Nucleus accumbens (tissue), 56 donors: ENCODE data around the gene SERPINB5.

ENCODE experiments used
- DNase-seq, 56 donors: peaks; one replicate each; lab custom pipeline; 2025; lab: John Stamatoyannopoulos, UW

Gene SERPINB5

DNA sequence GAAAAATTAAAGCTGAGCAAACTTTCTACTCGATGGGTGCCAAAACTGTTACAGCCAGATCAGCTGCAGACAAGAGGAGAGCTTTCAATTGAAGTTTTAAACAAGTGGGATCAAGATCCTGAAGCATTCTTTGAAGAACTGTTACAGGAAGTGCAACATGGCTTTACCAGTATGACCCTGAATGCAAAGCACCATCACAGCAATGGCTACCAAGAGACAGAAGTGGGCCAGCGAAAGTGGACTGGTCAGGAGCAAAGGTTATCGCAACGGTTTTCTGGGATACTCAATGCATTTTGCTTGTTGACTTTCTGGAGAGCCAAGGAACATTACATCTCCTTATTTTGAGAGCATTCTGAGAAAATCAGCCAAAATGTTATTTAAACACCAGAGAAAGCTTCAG is 9.1 kb upstream of the SERPINB5 start:
- no peak for DNase-seq

GRCh38 chr18:63468575-63468974 is 8.2 kb upstream of the SERPINB5 start:
- no peak for DNase-seq

GRCh38 chr18:63470751-63471150 is 6.0 kb upstream of the SERPINB5 start:
- peak in 7 of 56 donors; percentile 2 to 60 (median 6) for DNase-seq

GRCh38 chr18:63472380-63472779 is 4.4 kb upstream of the SERPINB5 start:
- DNase-seq = no peak

GRCh38 chr18:63477200-63477599 is 442 bp downstream of the SERPINB5 start:
- no peak for DNase-seq

- no peak for DNase-seq
Measured at GRCh38 chr18:63477968-63478367, 1.2 kb downstream of the SERPINB5 start.

DNA sequence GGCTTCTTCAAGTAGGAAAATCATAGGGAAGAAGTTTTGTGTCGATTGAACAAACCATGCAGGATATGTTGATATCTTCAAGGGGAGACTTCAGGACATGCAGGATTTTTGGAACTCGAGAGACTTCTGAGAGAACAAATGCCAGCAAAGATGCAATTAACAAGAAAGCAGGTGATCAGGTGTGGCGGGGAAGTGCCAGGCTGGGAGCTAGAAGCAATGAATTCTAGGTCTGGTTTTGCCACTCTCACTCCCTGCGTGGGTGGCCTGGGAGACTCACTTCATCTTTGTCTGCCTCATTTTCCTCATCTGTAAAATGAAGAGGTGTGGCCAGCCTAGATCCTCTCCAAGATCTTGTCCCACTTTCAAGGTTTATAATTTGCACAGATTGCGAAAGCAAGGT is 3.1 kb downstream of the SERPINB5 start:
- DNase-seq = no peak

GRCh38 chr18:63480476-63480875 is 3.7 kb downstream of the SERPINB5 start:
- DNase-seq = no peak

GRCh38 chr18:63480915-63481314 is 4.2 kb downstream of the SERPINB5 start:
- DNase-seq = no peak

DNA sequence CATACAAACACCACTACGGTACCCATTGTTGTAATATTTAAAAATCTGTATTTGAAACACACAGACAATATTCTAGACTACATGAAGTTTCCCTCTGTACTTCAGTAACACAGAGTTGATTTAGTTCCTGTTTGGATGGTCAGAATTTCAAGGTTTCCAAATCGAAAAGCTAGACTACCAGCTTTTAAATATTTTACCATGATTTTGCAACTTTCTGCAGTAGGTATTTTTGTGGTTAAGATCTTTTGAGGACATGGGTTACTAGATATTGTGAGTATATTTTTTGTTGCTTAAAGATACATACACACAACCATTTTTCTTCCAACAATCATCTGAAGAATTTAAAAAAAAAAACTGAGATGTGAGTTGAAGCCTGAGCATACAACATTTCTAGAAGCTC is 10.9 kb downstream of the SERPINB5 start:
- no peak for DNase-seq

GRCh38 chr18:63488160-63488559 is 11.4 kb downstream of the SERPINB5 start:
- DNase-seq = no peak

DNA sequence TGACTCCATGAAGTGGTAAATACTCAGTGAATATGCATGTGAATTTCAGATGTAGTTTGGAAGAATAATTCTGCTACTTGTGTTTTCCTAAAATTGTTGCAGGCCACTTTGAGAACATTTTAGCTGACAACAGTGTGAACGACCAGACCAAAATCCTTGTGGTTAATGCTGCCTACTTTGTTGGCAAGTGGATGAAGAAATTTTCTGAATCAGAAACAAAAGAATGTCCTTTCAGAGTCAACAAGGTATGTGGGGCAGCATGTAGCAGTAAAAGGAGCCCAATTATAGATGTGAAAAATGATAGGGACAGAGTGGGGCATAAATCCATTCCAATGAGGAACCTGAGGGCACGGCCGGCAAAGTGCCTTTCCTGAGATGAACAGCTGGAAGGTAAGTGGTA is 16.1 kb downstream of the SERPINB5 start:
- no peak for DNase-seq

GRCh38 chr18:63495675-63496074 is 18.9 kb downstream of the SERPINB5 start:
- DNase-seq = no peak

- DNase-seq = no peak
Measured at GRCh38 chr18:63505566-63506335, 29.0 kb downstream of the SERPINB5 start.

DNA sequence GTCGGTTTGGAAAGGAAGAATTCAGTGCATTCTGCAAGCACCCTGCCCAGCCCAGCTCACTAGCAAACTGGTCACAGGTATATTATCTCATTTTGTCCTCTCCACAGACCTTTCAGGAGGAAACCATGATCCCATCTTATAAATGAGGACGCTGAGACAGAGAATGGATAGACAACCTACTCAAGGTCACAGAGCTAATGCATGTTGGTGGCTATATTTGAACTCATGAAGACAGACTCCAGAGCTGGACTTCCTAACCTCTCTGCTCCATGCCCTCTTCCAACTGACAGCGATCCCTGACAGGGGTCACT is 29.5 kb downstream of the SERPINB5 start:
- DNase-seq = no peak

DNA sequence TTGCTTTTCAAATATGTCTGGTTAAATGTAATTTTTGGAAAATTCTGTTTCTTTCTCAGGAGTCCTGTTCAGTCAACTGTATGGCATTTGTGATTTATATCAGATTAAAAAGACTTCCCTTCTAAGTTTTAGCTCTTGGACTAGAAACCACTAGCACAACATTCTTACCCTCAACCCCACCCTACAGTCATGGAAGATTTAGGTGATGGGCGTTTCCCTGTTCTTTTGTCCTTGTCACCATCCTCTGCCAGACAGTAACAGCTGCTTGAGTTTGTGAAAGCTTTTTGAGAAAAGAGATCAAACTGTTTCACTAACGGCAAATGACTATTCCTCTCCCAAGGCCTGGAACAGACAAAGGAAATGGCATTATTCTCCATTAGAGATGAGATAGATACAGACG is 31.8 kb downstream of the SERPINB5 start:
- no peak for DNase-seq

DNA sequence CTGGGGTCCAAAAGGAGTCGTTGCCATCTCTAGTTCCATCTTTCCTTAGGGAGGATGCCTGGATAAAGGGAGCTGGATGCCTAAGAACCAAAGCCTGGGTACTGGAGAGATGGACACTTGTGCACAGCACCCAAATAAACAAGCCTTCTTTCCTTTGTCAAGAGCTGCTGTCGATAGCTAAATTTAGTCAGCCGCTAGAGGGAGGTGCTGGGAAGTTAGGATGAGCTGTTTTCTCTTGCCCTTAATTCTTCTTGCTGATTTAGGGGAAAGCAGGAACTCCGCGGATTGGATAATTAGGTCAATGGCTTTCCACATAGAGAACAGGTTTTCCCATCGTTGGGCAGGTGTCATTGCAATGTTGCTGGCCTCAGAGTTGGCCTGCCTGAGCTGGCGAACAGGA is 34.5 kb downstream of the SERPINB5 start:
- DNase-seq = peak in 8 of 56 donors; percentile 0 to 16 (median 5)

DNA sequence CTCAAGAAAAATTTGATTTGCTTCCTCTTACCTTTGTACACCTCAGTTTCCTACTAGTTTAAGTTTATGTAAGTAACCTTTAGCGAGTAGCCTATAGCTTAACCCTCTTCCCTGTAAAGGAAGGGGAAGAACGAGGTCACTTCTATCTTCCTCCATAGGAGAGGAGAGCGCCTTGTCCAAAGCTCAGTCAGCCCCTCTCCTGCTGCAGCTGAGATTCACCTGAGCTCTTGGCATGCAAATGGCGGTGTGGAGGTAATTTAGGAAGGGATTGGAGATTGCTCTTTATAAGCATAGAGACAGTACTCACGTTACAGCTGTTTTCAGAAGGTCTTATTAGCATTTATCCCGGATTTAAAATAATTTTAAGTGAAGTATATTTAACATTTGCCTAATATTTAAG is 37.6 kb downstream of the SERPINB5 start:
- no peak for DNase-seq

DNA sequence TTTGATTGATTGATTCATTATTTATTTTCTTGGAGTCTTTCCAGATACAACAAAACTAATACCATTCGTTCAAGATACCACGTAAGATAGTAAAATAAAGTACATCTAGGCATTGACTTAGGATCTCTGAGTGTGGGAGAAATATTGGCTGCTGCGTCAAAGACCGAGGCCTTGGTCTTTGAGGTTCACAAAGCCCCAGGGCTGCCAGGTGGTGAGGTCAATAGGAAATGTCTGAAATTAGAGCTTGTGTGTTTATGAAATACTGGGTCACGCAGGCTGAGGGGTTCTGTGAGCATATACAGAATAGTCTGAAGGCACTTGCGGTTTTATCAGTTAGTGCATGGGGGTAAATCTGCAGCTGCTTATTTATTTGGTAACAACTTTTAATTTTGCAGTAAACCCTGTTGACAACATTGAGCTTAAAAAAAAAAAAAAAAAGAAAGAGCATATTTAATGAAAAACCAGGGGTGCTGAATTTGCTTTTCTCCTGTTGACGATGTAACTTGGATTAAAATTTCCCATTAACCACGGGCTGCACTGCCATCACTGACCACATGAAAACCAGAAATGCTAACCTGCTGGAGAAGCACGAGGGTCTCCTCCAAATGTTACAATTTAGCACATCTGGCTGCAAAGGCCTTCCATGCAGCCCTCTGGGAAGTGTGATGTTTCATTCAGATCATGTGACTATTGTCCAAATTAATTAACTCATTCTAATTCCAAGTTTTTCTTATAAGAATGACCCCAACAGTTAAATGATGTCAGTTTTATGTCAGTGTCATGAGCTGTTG is 38.3 kb downstream of the SERPINB5 start:
- DNase-seq = no peak

GRCh38 chr18:63515801-63516200 is 39.0 kb downstream of the SERPINB5 start:
- no peak for DNase-seq

- DNase-seq = peak in 44 of 56 donors; percentile 2 to 80 (median 26)
Measured at GRCh38 chr18:63518178-63519012, 41.6 kb downstream of the SERPINB5 start.
